Measurements from ENCODE around the gene DIO2.

The DIO2 gene

DNA sequence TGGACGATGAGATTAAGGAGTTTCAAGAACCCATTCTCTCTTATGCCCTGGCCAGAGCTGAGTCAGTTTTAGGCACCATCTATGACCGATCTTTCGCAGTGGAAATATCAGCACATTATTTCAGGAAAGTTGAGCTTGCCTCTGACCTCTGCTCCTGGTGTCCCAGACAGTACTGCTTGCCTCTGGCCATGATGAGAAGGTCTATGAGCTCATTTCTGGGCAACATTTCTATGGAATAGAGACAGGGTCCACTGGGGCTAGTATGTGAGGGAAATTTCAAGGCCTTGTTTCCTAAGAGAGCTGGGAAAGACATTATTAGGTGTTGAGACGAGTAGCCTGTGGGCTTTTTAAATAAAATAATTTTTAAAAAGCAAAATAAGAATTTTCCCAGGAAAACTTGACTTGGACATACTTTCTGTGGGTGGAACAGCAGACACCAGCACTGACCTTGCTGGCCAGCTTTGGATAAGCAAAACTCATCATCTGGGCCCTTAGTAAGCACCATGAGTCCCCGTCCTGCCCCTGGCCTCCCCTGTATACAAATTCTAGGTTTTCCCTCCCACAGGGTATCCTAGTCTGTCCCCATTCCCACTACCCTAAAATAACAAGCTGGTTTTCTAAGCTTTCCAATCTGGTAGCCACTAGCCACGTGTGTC is 43.4 kb downstream of the DIO2 start:
- no peak for DNase-seq (ENCODE audit: low read depth)

DNA sequence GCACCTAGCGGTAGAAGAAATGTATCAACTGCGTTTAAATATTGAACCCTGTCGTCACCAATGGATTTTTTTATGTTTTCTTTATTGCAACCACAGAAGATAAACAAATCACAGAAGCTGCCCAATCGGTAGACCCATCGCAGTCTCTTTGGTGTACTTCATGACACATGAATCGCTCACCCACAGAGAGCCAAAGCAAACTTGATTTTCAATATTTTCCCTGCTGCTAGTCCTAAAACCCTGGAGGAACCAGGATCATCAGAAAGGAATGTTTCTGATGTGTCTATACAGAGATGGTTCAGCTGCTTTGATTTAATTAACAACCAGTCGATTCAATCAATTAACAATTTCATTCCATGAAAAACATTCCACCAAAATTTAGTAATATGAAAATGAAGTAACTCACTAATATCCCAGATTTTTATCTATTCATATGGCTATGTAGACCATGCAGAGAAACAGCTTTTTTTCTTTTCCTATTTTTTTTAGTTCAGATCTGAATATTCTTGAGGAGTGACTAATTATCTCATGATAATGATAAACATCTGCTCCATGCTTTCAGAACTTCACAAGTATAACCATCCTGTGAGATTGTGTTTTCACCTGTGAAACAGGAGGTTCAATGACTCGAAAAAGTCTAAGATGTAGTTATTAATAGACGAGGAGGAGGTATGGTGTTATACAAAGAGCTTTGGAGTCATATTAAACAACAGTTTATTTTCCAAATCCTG is 46.1 kb downstream of the DIO2 start:
- DNase-seq (ENCODE audit: low read depth): no peak

DNA sequence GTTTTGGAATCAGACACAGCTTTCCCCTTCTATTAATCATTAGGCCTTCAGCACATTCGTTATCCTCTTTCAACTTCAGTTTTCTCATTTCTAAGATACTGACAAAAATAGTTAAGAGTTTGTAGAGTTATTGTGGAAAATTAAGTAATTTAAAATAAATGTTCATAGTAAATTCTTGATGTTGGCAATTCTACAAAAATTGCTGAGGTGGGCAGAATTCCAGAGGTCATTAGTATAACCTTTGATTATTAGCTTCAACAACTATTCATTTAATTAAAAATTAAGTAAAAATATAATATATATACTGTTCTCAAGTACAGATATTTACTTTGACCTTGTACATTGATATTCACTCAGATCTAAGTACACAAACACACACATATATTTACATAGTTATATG is 58.5 kb downstream of the DIO2 start:
- no peak for DNase-seq (ENCODE audit: low read depth)

DNA sequence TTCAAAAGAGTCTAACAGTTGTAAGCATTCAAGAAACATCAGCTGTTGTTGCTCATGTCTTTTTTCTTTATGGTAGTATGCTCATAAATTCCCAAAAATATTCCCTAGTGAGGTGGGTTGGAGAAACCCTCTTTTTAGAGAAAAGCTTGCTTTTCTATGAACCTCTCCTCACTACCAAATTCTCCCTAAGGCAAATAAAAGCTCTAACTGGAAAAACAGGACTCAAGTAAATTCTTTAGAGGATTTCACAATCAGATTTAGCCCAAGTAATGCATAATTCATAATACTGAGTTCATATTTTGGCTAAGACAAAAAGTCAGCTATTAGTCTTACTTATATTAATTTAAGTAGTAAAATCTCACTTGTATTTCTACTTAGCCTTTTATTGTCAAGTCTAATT is 59.1 kb downstream of the DIO2 start:
- DNase-seq (ENCODE audit: low read depth): no peak

DNA sequence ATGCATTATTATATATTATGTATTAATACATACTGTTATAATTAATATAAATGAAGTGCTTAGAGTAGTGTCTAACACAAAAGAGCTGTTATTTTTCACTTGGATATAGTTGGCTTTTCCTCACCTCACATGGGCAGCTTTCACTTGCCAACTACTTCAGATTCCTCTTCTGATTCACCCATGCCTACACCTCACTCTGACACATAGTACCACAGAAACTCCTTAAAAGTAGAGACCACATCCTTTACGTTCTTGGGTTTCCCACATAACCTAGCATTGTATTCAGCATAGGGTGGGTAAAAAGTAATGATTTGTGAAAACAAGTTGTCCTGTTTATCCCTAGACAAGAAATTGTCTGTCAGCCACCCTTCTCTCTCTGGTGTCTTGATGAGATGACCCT is 61.0 kb downstream of the DIO2 start:
- DNase-seq (ENCODE audit: low read depth): no peak
